Panc1 (cell line): ENCODE data around the gene TMEM239. TPM values are rescaled to one million over a fixed set of nuclear protein-coding genes. Genes with fewer than 3 reads are reported as not detected.
"Not testable (repeated sequence)": the region's sequence is repeated elsewhere in the genome, so short reads cannot be mapped to it uniquely, and the experiment has no call there.

ENCODE experiments used
- ATAC-seq: fragments of 200-7000 bp; cut with Tn5 transposase; 2 replicates; pipeline ENCODE4 v1.9.1; 2020; ENCODE audit warnings: mild to moderate bottlenecking, moderate library complexity
- BruUV-seq: library from RNA; stranded (reverse); fragments of 400-500 nt; replicated peaks from 2 replicates; lab custom pipeline; 2021; lab: Mats Ljungman, UMichigan
- CTCF ChIA-PET: fragments of 300-600 bp; sonication (Branson Sonifier 250); formaldehyde crosslinking; loops from one replicate; lab custom pipeline; 2022; ENCODE audit warnings: antibody characterized with exemption; lab: Charles Lee
- POLR2A ChIA-PET: fragments of 300-600 bp; sonication (Branson Sonifier 250); formaldehyde crosslinking; loops from one replicate; lab custom pipeline; 2022; ENCODE audit warnings: antibody characterized with exemption; lab: Charles Lee
- DNase-seq: peaks from one replicate; pipeline ENCODE4 v3.0.0-alpha.2; 2010; ENCODE audit warnings: low read depth, low spot score
- H3K27ac ChIP-seq: 2 replicates; pipeline ENCODE4 v1.5.1; 2011; ENCODE audit warnings: mild to moderate bottlenecking, low read length, inconsistent platforms
- H3K27me3 ChIP-seq: fragments of 200-500 bp; sonication (Bioruptor generic); 2 replicates; pipeline ENCODE4 v1.6.0; 2014; ENCODE audit warnings: low read length, inconsistent platforms; ENCODE audit not compliant: control insufficient read depth, insufficient read depth
- H3K36me3 ChIP-seq: fragments of 200-500 bp; sonication (Bioruptor generic); 2 replicates; pipeline ENCODE4 v1.5.1; 2014; ENCODE audit warnings: inconsistent platforms, mild to moderate bottlenecking, low read length, moderate library complexity; ENCODE audit not compliant: control insufficient read depth, insufficient read depth
- H3K4me1 ChIP-seq: 2 replicates; pipeline ENCODE4 v1.5.1; 2011; ENCODE audit warnings: inconsistent platforms, mild to moderate bottlenecking, low read length, moderate library complexity; ENCODE audit not compliant: control insufficient read depth, insufficient read depth
- H3K4me3 ChIP-seq, 2 experiments: 2 replicates each; pipeline ENCODE4 v1.5.1; 2011 to 2012; ENCODE audit warnings: low read depth in 2 of 2, low read length in 2 of 2, mild to moderate bottlenecking in 2 of 2, inconsistent platforms in 1 of 2, moderate library complexity in 1 of 2
- H3K9me3 ChIP-seq: fragments of 200-500 bp; sonication (Bioruptor generic); 2 replicates; pipeline ENCODE4 v1.5.1; 2014; ENCODE audit warnings: low read depth, mild to moderate bottlenecking, inconsistent platforms, low read length, moderate library complexity; ENCODE audit not compliant: control insufficient read depth, insufficient read depth
- CTCF ChIP-seq: fragments of 450-650 bp; IDR thresholded peaks from 2 replicates; pipeline ENCODE4 v1.5.1; 2017; ENCODE audit warnings: mild to moderate bottlenecking
- POLR2AphosphoS5 ChIP-seq: IDR thresholded peaks from 2 replicates; pipeline ENCODE4 v1.6.1; 2012; ENCODE audit warnings: mild to moderate bottlenecking, low read depth, low read length, moderate library complexity
- REST ChIP-seq, 2 experiments: IDR thresholded peaks; 2 replicates each; pipeline ENCODE4 v1.6.1; 2011 to 2012; ENCODE audit warnings: low read depth in 2 of 2, control low read depth in 1 of 2, low read length in 1 of 2, mild to moderate bottlenecking in 1 of 2, moderate library complexity in 1 of 2; ENCODE audit not compliant: insufficient read depth in 1 of 2
- SIN3A ChIP-seq: IDR thresholded peaks from 2 replicates; pipeline ENCODE4 v1.6.1; 2012; ENCODE audit warnings: low read depth, mild to moderate bottlenecking, low read length, moderate library complexity, borderline replicate concordance; ENCODE audit not compliant: insufficient read depth
- TCF7L2 ChIP-seq: IDR thresholded peaks from 2 replicates; pipeline ENCODE4 v1.6.1; 2011; ENCODE audit warnings: mild to moderate bottlenecking, low read depth, low read length, inconsistent platforms
- in situ Hi-C: cut with HindIII; loops from 2 replicates; pipeline ENCODE4 v1.10.0; 2016; ENCODE audit warnings: low sequenced_read_pairs, low pct_unique_long_range_greater_than_20kb
- intact Hi-C: fragments of 100-400 bp; cut with micrococcal nuclease; formaldehyde crosslinking; loops from one replicate; pipeline ENCODE4 v1.10.0; 2022; ENCODE audit not compliant: unreplicated experiment
- total RNA-seq: library from RNA; stranded (reverse); gene quantifications from one replicate; pipeline ENCODE4 v1.2.1, GENCODE V29; 2021; ENCODE audit not compliant: unreplicated experiment

Gene TMEM239
- total RNA-seq, 1 experiment from 2014 or later: not detected

- in situ Hi-C loops: no loop called here
- ATAC-seq (no peak; the same call in 1 of the 2 replicates), DNase-seq (no peak)
- intact Hi-C loops: no loop called here
- Histone ChIP-seq H3K27me3 (no peaks in the 10 kb centered on the region; the same call in 1 of the 2 replicates), H3K4me3 (no peak overlapping the region), H3K9me3 (no peaks in the 10 kb centered on the region), H3K36me3 (no peaks in the 10 kb centered on the region), H3K4me1 (peaks cover 11% of the 10 kb centered on the region), H3K27ac (no peak overlapping the region)
- BruUV-seq: no TSS peak
- ChIA-PET CTCF (interaction anchor here (0.6 kb wide), 1 partner anchor 11 kb away, joined by 3 read pairs; no protein-coding TSS in a partner anchor), POLR2A (no interaction called here)
- no peak for TF ChIP-seq CTCF
Observed at GRCh38 chr20:2768632-2769015, 47.5 kb upstream of the TMEM239 start.

- CTCF ChIA-PET, intact Hi-C loops, in situ Hi-C loops, H3K9me3 ChIP-seq, H3K4me3 ChIP-seq, H3K36me3 ChIP-seq, DNase-seq, ATAC-seq, H3K27me3 ChIP-seq, POLR2A ChIA-PET, H3K27ac ChIP-seq, BruUV-seq: not testable (repeated sequence)
- H3K4me1 ChIP-seq: peaks cover 11% of the 10 kb centered on the region
Observed at GRCh38 chr20:2770091-2770490, 46.1 kb upstream of the TMEM239 start.

- ChIA-PET POLR2A (no interaction called here), CTCF (no interaction called here)
- BruUV-seq: no TSS peak
- Histone ChIP-seq H3K4me1 (peaks cover 11% of the 10 kb centered on the region), H3K9me3 (no peaks in the 10 kb centered on the region), H3K4me3 (no peak overlapping the region), H3K27ac (no peak overlapping the region), H3K36me3 (no peaks in the 10 kb centered on the region), H3K27me3 (no peaks in the 10 kb centered on the region)
- DNase-seq (no peak), ATAC-seq (no peak)
- intact Hi-C loops: no loop called here
- in situ Hi-C loops: no loop called here
- TF ChIP-seq CTCF (no peak), REST (IDR thresholded peaks at IDR 0.05; ENCODE audit: insufficient read depth in 1 of 2, low read depth in 2 of 2, low read length in 1 of 2) (no peak), SIN3A (no peak), TCF7L2 (no peak), POLR2AphosphoS5 (no peak)
Observed at GRCh38 chr20:2771631-2772080, 44.5 kb upstream of the TMEM239 start.
